Testis (tissue), 3 donors: ENCODE measurements around the gene CHD5. TPM values are rescaled to one million over a fixed set of nuclear protein-coding genes. Genes with fewer than 3 reads are reported as not detected.

Experiments used
- DNase-seq: peaks from one replicate; pipeline ENCODE4 v3.0.0-alpha.2; 2019
- H3K27ac ChIP-seq, 2 donors: fragments of 200-600 bp; sonication (generic); one replicate each; pipeline ENCODE4 v1.5.1; 2019
- H3K27me3 ChIP-seq: fragments of 200-600 bp; sonication (generic); one replicate; pipeline ENCODE4 v1.5.1; 2019
- H3K36me3 ChIP-seq: fragments of 200-600 bp; sonication (generic); one replicate; pipeline ENCODE4 v1.5.1; 2017; ENCODE audit warnings: low read depth; ENCODE audit errors: missing control alignments
- H3K4me1 ChIP-seq: fragments of 200-600 bp; sonication (generic); one replicate; pipeline ENCODE4 v1.5.1; 2019
- H3K4me3 ChIP-seq, 2 donors: fragments of 200-600 bp; sonication (generic); one replicate each; pipeline ENCODE4 v1.5.1; 2017 to 2019
- H3K9me3 ChIP-seq: fragments of 200-600 bp; sonication (generic); one replicate; pipeline ENCODE4 v1.5.1; 2017
- POLR2A ChIP-seq: fragments of 450-650 bp; IDR thresholded peaks from one replicate; pipeline ENCODE4 v1.6.1; 2017; ENCODE audit warnings: antibody characterized with exemption, mild to moderate bottlenecking, moderate library complexity
- WGBS, 2 donors: methylation state at CpG; one replicate each; pipeline ENCODE4 v1.1.5; 2018; 5-methylcytosine and 5-hydroxymethylcytosine counted together
- intact Hi-C: fragments of 100-400 bp; cut with DNase I; formaldehyde crosslinking; loops from one replicate; pipeline ENCODE4 v1.15.1; 2023; ENCODE audit warnings: low total_unique reads
- polyA plus RNA-seq: library from polyadenylated mRNA; stranded (reverse); fragments of 350-450 nt; fragmentation: Illumina TruSeq; extraction: RNeasy Lipid Tissue Mini Kit (QIAGEN cat#74804); gene quantifications from one replicate; pipeline ENCODE4 v1.2.3, GENCODE V29; 2014; ENCODE audit warnings: low read depth, low replicate concordance; ENCODE audit not compliant: insufficient read depth
- total RNA-seq, 2 donors: library from RNA; depleted of rRNA; stranded (reverse); fragments of >200 nt; gene quantifications; one replicate each; pipeline ENCODE4 v1.2.3, GENCODE V29; 2016
- TF ChIP-seq, protein P1 (sequence below), 3 experiments: fragments of 450-650 bp in 2 of 3; fragments of 200-600 bp in 1 of 3; sonication (generic) in 1 of 3; IDR thresholded peaks; one replicate each; pipeline ENCODE4 v1.5.1; 2016 to 2019; ENCODE audit warnings: antibody characterized with exemption in 3 of 3, mild to moderate bottlenecking in 2 of 3, moderate library complexity in 1 of 3

CHD5 gene
- total and polyA plus RNA-seq, 3 donors from 2014 or later: 42.1 to 67.5 (median 63.1) TPM

DNA sequence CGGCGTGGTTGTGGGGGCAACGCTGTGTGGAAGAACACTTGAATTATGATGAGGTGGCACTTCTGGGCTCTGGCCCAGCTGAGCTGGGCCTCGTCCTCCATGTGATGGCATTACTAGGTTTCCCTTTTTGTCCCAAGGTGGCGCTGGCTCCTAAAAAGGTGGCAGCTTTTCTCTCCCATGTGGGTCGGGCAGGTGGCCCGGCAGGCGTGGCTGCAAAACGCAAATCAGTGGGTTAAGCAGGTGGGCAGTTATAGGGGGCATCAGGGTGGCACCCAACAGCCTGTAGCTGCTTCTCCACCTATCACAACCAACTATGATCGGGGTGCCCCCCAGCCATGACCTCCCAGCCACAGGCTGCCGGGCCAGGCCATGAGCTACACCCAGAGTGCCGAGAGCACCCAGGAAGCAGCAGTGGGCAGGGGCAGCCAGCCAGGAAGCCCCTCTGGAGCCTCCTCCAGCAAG is 74.9 kb downstream of the CHD5 start:
- no peaks in the 10 kb centered on the region for H3K36me3 ChIP-seq
- DNase-seq: no peak
- intact Hi-C loops: no loop called here
- H3K9me3 ChIP-seq: no peaks in the 10 kb centered on the region
- H3K4me1 ChIP-seq: peaks cover 11% of the 10 kb centered on the region
- no peaks in the 10 kb centered on the region for H3K27me3 ChIP-seq
- 77 to 85% methylated on average over 12 of the region's 12 CpGs for WGBS, 2 donors
- no peak overlapping the region for H3K4me3 ChIP-seq
- TF ChIP-seq, protein P1, sequence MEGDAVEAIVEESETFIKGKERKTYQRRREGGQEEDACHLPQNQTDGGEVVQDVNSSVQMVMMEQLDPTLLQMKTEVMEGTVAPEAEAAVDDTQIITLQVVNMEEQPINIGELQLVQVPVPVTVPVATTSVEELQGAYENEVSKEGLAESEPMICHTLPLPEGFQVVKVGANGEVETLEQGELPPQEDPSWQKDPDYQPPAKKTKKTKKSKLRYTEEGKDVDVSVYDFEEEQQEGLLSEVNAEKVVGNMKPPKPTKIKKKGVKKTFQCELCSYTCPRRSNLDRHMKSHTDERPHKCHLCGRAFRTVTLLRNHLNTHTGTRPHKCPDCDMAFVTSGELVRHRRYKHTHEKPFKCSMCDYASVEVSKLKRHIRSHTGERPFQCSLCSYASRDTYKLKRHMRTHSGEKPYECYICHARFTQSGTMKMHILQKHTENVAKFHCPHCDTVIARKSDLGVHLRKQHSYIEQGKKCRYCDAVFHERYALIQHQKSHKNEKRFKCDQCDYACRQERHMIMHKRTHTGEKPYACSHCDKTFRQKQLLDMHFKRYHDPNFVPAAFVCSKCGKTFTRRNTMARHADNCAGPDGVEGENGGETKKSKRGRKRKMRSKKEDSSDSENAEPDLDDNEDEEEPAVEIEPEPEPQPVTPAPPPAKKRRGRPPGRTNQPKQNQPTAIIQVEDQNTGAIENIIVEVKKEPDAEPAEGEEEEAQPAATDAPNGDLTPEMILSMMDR (IDR thresholded peaks at IDR 0.05): no peak
- TF ChIP-seq POLR2A: no peak
- H3K27ac ChIP-seq: no peak overlapping the region

DNA sequence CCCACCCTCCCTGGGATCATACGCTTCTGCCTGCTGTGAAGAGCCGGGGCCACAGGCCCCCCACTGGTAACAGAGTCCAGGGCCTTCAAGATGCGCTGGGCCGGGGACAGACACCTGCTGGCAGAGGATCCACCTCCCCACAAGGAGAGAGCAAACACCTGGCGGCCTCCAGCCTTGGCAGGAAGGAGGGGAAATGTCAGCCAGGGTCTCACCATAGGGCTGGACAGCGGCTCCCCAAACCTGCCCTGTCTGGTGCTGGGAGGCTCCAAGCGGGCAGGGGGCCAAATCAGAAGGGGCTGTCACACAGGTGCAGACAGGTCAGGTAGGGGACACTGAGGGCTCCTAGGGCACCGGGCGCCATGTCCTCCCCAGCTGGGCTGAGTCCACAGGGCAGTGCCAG is 75.5 kb downstream of the CHD5 start:
- Histone ChIP-seq H3K36me3 (no peaks in the 10 kb centered on the region), H3K4me3 (no peak overlapping the region), H3K4me1 (peaks cover 11% of the 10 kb centered on the region), H3K27me3 (no peaks in the 10 kb centered on the region), H3K9me3 (no peaks in the 10 kb centered on the region), H3K27ac (no peak overlapping the region)
- no peak for DNase-seq
- TF ChIP-seq, protein P1 (IDR thresholded peaks at IDR 0.05): no peak
- no peak for TF ChIP-seq POLR2A
- intact Hi-C loops: no loop called here
- 79 to 93% methylated on average over 6 to 8 of the region's 9 CpGs for WGBS, 2 donors

- H3K36me3 ChIP-seq: no peaks in the 10 kb centered on the region
- peaks cover 11% of the 10 kb centered on the region for H3K4me1 ChIP-seq
- DNase-seq: no peak
- no peak overlapping the region for H3K4me3 ChIP-seq
- TF ChIP-seq, protein P1 (IDR thresholded peaks at IDR 0.05): no peak
- TF ChIP-seq POLR2A: no peak
- H3K27me3 ChIP-seq: no peaks in the 10 kb centered on the region
- intact Hi-C loops: no loop called here
- 64 to 82% methylated on average over 7 to 13 of the region's 13 CpGs for WGBS, 2 donors
- H3K27ac ChIP-seq: no peak overlapping the region
- H3K9me3 ChIP-seq: no peaks in the 10 kb centered on the region
These were observed 76.1 kb downstream of the CHD5 start for GRCh38 chr1:6103854-6104530.

GRCh38 chr1:6103111-6103853 is 76.8 kb downstream of the CHD5 start:
- Histone ChIP-seq H3K9me3 (no peaks in the 10 kb centered on the region), H3K27ac (no peak overlapping the region), H3K4me1 (peaks cover 11% of the 10 kb centered on the region), H3K27me3 (no peaks in the 10 kb centered on the region), H3K4me3 (no peak overlapping the region), H3K36me3 (no peaks in the 10 kb centered on the region)
- intact Hi-C loops: no loop called here
- 61 to 76% methylated on average over 11 to 22 of the region's 22 CpGs for WGBS, 2 donors
- peak; percentile 63 for DNase-seq
- no peak for TF ChIP-seq POLR2A
- TF ChIP-seq, protein P1 (IDR thresholded peaks at IDR 0.05): no peak
